ENCODE measurements around the gene NOS1AP. TPM values are rescaled to one million over a fixed set of nuclear protein-coding genes. Genes with fewer than 3 reads are reported as not detected.
A peak's percentile ranks its signal among the peaks of the same experiment; 100 is the strongest.

Gene NOS1AP
- total RNA-seq, 1 experiment from 2014 or later, result 2.4 TPM

- H3K27me3 Mint-ChIP-seq (ENCODE audit: insufficient read depth, unreplicated experiment), result no peaks in the 10 kb centered on the region
- H3K4me1 Mint-ChIP-seq (ENCODE audit: insufficient read depth, unreplicated experiment), result peaks cover 19% of the 10 kb centered on the region
- intact Hi-C loops (cut with micrococcal nuclease), result no loop called here
- POLR2A ChIA-PET, result no interaction called here
- BruUV-seq (replicated peaks), result no TSS peak
- H3K9me3 Mint-ChIP-seq (ENCODE audit: unreplicated experiment), result no peaks in the 10 kb centered on the region
- H3K27ac Mint-ChIP-seq (ENCODE audit: low read depth, unreplicated experiment), result no peak overlapping the region
- H3K36me3 Mint-ChIP-seq (ENCODE audit: insufficient read depth, unreplicated experiment), result no peaks in the 10 kb centered on the region
- no peak for TF ChIP-seq CTCF (IDR thresholded peaks at IDR 0.05; ENCODE audit: unreplicated experiment)
- CTCF ChIA-PET, result interaction anchor here (1.0 kb wide), 1 partner anchor 76 kb away, joined by 4 read pairs; no protein-coding TSS in a partner anchor
- no peak overlapping the region for H3K4me3 Mint-ChIP-seq (ENCODE audit: unreplicated experiment)
- DNase-seq (ENCODE audit: unreplicated experiment), result no peak
Measured at GRCh38 chr1:162315673-162316072, 246.2 kb downstream of the NOS1AP start.

GRCh38 chr1:162316187-162316586 lies 246.7 kb downstream of the NOS1AP start:
- Mint-ChIP-seq H3K4me3 (ENCODE audit: unreplicated experiment) (no peak overlapping the region), H3K9me3 (ENCODE audit: unreplicated experiment) (no peaks in the 10 kb centered on the region), H3K27me3 (ENCODE audit: insufficient read depth, unreplicated experiment) (no peaks in the 10 kb centered on the region), H3K4me1 (ENCODE audit: insufficient read depth, unreplicated experiment) (peaks cover 14% of the 10 kb centered on the region), H3K36me3 (ENCODE audit: insufficient read depth, unreplicated experiment) (no peaks in the 10 kb centered on the region), H3K27ac (ENCODE audit: low read depth, unreplicated experiment) (no peak overlapping the region)
- intact Hi-C loops (cut with micrococcal nuclease), result no loop called here
- TF ChIP-seq CTCF (IDR thresholded peaks at IDR 0.05; ENCODE audit: unreplicated experiment), result no peak
- ChIA-PET POLR2A (no interaction called here), CTCF (interaction anchor here (0.7 to 1.0 kb wide), 2 partner anchors 10 to 76 kb away, joined by 4 read pairs; no protein-coding TSS in a partner anchor)
- no TSS peak for BruUV-seq (replicated peaks)
- no peak for DNase-seq (ENCODE audit: unreplicated experiment)

- DNase-seq (ENCODE audit: unreplicated experiment), result no peak
- intact Hi-C loops (cut with micrococcal nuclease), result no loop called here
- CTCF ChIA-PET, result interaction anchor here (1.1 kb wide), 1 partner anchor 40 kb away, joined by 3 read pairs; no protein-coding TSS in a partner anchor
- Mint-ChIP-seq H3K9me3 (ENCODE audit: unreplicated experiment) (no peaks in the 10 kb centered on the region), H3K27me3 (ENCODE audit: insufficient read depth, unreplicated experiment) (no peaks in the 10 kb centered on the region), H3K4me1 (ENCODE audit: insufficient read depth, unreplicated experiment) (peaks cover 12% of the 10 kb centered on the region), H3K36me3 (ENCODE audit: insufficient read depth, unreplicated experiment) (no peaks in the 10 kb centered on the region), H3K27ac (ENCODE audit: low read depth, unreplicated experiment) (no peak overlapping the region), H3K4me3 (ENCODE audit: unreplicated experiment) (no peak overlapping the region)
- TF ChIP-seq CTCF (IDR thresholded peaks at IDR 0.05; ENCODE audit: unreplicated experiment), result no peak
- POLR2A ChIA-PET, result interaction anchor here (2.3 to 2.7 kb wide), 2 partner anchors 8 to 10 kb away, joined by 8 to 10 read pairs; no protein-coding TSS in a partner anchor
- BruUV-seq (replicated peaks), result no TSS peak
Measured at GRCh38 chr1:162317621-162318020, 248.1 kb downstream of the NOS1AP start.

GRCh38 chr1:162319493-162320175 lies 250.1 kb downstream of the NOS1AP start:
- no TSS peak for BruUV-seq (replicated peaks)

More at GRCh38 chr1:162319493-162320175, 250.1 kb downstream of the NOS1AP start:
- Mint-ChIP-seq H3K9me3 (ENCODE audit: unreplicated experiment) (no peaks in the 10 kb centered on the region), H3K36me3 (ENCODE audit: insufficient read depth, unreplicated experiment) (no peaks in the 10 kb centered on the region), H3K27ac (ENCODE audit: low read depth, unreplicated experiment) (peak overlapping the region; percentile 46), H3K4me1 (ENCODE audit: insufficient read depth, unreplicated experiment) (peaks cover 12% of the 10 kb centered on the region), H3K27me3 (ENCODE audit: insufficient read depth, unreplicated experiment) (no peaks in the 10 kb centered on the region), H3K4me3 (ENCODE audit: unreplicated experiment) (no peak overlapping the region)
- DNase-seq (ENCODE audit: unreplicated experiment), result peak; percentile 69
- intact Hi-C loops (cut with micrococcal nuclease), result no loop called here
- ChIA-PET CTCF (interaction anchor here (0.5 to 1.6 kb wide), 7 partner anchors 9 to 200 kb away, joined by 3 to 11 read pairs (median 4); no protein-coding TSS in a partner anchor), POLR2A (interaction anchor here (0.6 to 2.3 kb wide), 6 partner anchors 8 to 179 kb away, joined by 3 to 8 read pairs (median 4); partner anchors contain the start of gene C1orf226)
- TF ChIP-seq CTCF (IDR thresholded peaks at IDR 0.05; ENCODE audit: unreplicated experiment), result no peak
